Gastrocnemius medialis (tissue), 4 donors: ENCODE measurements around the gene TUBB3. TPM values are rescaled to one million over a fixed set of nuclear protein-coding genes. Genes with fewer than 3 reads are reported as not detected.
"Not testable (repeated sequence)": the region's sequence is repeated elsewhere in the genome, so short reads cannot be mapped to it uniquely, and the experiment has no call there.

ENCODE experiments used
- ATAC-seq, 2 donors: fragments of 150-250 bp; one replicate each; pipeline ENCODE4 v1.9.1; 2016
- DNase-seq, 2 donors: peaks; one replicate each; pipeline ENCODE4 v3.0.0-alpha.2; 2019
- H3K27ac ChIP-seq, 4 donors: fragments of 200-600 bp; sonication (generic); 1 replicate in 1 of 4; 2 replicates in 3 of 4; pipeline ENCODE4 v1.5.1; 2016 to 2018; ENCODE audit warnings: mild to moderate bottlenecking in 2 of 4, moderate library complexity in 1 of 4
- H3K27me3 ChIP-seq, 3 donors: fragments of 200-600 bp; sonication (generic) in 2 of 3; 1 replicate in 1 of 3; 2 replicates in 2 of 3; pipeline versions ENCODE4 v1.5.1 to v1.6.0; 2016 to 2019; ENCODE audit warnings: mild to moderate bottlenecking in 1 of 3, moderate library complexity in 1 of 3
- H3K36me3 ChIP-seq, 2 donors: fragments of 200-600 bp; sonication (generic) in 1 of 2; one replicate each; pipeline ENCODE4 v1.5.1; 2017 to 2018
- H3K4me1 ChIP-seq, 2 donors: fragments of 200-600 bp; sonication (generic) in 1 of 2; one replicate each; pipeline ENCODE4 v1.5.1; 2016 to 2017; ENCODE audit warnings: mild to moderate bottlenecking in 2 of 2
- H3K4me3 ChIP-seq, 4 donors: fragments of 200-600 bp; sonication (generic) in 3 of 4; 1 replicate in 1 of 4; 2 replicates in 3 of 4; pipeline ENCODE4 v1.5.1; 2016 to 2019; ENCODE audit warnings: mild to moderate bottlenecking in 2 of 4
- H3K9me3 ChIP-seq, 3 donors: fragments of 200-600 bp; sonication (generic) in 2 of 3; 1 replicate in 1 of 3; 2 replicates in 2 of 3; pipeline ENCODE4 v1.5.1; 2016 to 2019
- CTCF ChIP-seq, 5 experiments: fragments of 450-650 bp in 3 of 5; fragments of 200-600 bp in 2 of 5; sonication (generic) in 2 of 5; IDR thresholded peaks in 4 of 5; conservative IDR thresholded peaks in 1 of 5; 1 replicate in 4 of 5; 2 replicates in 1 of 5; pipeline ENCODE4 v1.5.1; 2016 to 2019; ENCODE audit warnings: antibody characterized with exemption in 5 of 5, mild to moderate bottlenecking in 3 of 5, moderate library complexity in 3 of 5
- POLR2A ChIP-seq, 2 donors: fragments of 450-650 bp; IDR thresholded peaks; one replicate each; pipeline ENCODE4 v1.6.1; 2017; ENCODE audit warnings: antibody characterized with exemption in 2 of 2, mild to moderate bottlenecking in 2 of 2, moderate library complexity in 2 of 2
- in situ Hi-C, 4 donors: fragments of 200-750 bp; cut with MboI; loops; one replicate each; pipeline versions ENCODE4 v1.15.0 to v1.8.0; 2017; ENCODE audit warnings: low sequenced_read_pairs in 4 of 4
- intact Hi-C: fragments of 100-400 bp; cut with DNase I; formaldehyde crosslinking; loops from one replicate; pipeline ENCODE4 v1.15.1; 2023; ENCODE audit warnings: low total_unique reads
- total RNA-seq, 4 donors: library from RNA; depleted of rRNA; stranded (reverse); fragments of >200 nt; gene quantifications; one replicate each; pipeline versions ENCODE4 v1.1.0 to v1.2.3, GENCODE V29; 2016

TUBB3 gene
- 1 to 10 TPM in 1 of 4 donors, not detected in 3; 1.1 TPM for total RNA-seq

DNA sequence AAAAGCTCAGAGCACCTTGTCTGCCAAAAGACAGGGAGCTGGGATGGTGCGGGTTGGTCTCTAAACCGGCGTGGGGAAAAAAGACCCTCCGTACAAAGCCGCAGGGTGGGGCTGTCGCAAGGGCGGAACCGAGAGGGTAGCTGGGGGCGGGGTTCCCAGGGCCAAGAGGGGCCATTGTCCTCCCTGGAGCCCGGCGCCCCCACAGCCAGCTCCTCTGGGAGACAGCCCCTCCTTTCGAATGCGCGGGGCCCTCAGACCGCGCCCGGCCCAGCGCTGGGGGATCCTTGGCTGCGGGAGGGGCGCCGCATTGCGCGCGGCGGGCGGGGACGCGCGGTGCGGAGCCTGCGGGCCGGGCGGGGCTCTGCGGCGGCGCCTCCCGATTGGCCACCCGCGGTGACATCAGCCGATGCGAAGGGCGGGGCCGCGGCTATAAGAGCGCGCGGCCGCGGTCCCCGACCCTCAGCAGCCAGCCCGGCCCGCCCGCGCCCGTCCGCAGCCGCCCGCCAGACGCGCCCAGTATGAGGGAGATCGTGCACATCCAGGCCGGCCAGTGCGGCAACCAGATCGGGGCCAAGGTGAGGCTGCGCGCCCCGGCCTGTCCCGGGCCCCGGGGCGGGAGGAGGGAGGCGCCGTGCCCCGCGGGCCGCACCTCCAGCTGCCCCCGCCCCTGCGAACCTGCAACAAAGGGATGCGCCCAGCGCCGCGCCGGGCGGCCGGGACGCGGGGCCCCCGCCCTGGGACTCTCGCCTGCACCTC, at the start of gene TUBB3:
Gene TUBB3 (plus strand): TSS at position 459 of the 756 bp plus-strand sequence. CDS start 60 bp downstream, at position 519.
- H3K36me3 ChIP-seq: no peaks in the 10 kb centered on the region
- peak; percentile 54 to 80 for TF ChIP-seq POLR2A (IDR thresholded peaks at IDR 0.05)
- TF ChIP-seq CTCF (IDR thresholded peaks at IDR 0.05 in 4 of 5, conservative IDR thresholded peaks at IDR 0.05 in 1 of 5): no peak
- no peak for DNase-seq
- no peaks in the 10 kb centered on the region for H3K9me3 ChIP-seq
- H3K4me1 ChIP-seq: peaks cover 15 to 29% of the 10 kb centered on the region in 2 donors
- peak within 1 kb of the TSS; percentile 22 to 60 (median 39) for H3K27ac ChIP-seq
- H3K27me3 ChIP-seq: peaks cover 60 to 70% (median 64%) of the 10 kb centered on the region in 3 donors
- intact Hi-C loops (no loop called here), in situ Hi-C loops (no loop called here)
- H3K4me3 ChIP-seq: peak within 1 kb of the TSS; percentile 59 to 83 (median 61)
- peak; percentile 21 to 38 for ATAC-seq

DNA sequence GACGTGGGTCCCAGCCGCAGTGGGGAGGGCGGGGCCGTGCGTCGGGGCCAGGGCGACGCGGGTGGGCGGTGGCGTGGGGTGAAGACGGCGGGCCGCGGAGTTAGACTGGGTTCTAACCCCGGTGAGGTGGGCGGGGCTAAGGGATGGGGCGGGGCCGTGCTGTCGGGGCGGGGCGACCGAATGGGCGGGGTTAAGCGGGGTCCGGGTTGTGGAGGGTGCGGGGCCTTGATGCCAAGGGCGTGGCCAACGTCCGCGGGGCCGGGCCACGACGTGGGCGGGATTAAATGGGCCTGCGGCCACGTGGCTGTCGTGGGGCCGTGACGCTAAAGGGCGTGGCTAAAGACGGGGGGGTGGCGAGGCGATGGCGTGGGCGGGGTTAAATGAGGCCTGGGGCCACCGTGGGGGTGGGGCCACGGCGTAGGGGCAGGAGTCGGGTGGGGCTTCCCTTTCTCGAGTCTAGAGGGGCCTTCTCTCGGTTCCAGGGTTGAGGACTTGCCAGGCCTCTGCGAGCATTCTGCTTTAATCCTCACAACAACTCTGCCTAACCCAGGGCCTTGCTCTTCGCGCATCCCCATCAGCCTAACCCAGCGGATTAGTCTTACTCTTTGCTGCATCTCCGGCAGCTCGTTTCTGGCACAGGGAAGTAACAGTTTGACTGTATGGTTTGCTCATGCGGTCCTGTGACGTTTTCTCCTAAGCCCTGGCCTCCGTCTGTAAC, 49.0 kb upstream of the TUBB3 start:
- H3K27ac ChIP-seq: peak overlapping the region; percentile 99 to 100 (median 100)
- no peaks in the 10 kb centered on the region for H3K9me3 ChIP-seq
- ATAC-seq (peak; percentile 74 to 79), DNase-seq (peak; percentile 92 to 94)
- H3K4me1 ChIP-seq: peaks cover 10 to 14% of the 10 kb centered on the region in 2 donors
- H3K36me3 ChIP-seq: peaks cover 0 to 21% of the 10 kb centered on the region in 2 donors
- in situ Hi-C loops (loop anchor here in 1 of 4 donors (10.0 kb wide), 1 partner anchor 169 kb away; the partner anchor contains the start of gene SPATA2L), intact Hi-C loops (loop anchor here (1.0 to 5.0 kb wide), 4 partner anchors 57 to 174 kb away; partner anchors contain the start of genes FANCA, VPS9D1 and ZNF276)
- H3K27me3 ChIP-seq: no peaks in the 10 kb centered on the region
- H3K4me3 ChIP-seq: peak overlapping the region; percentile 94 to 99 (median 96)
- no peak for TF ChIP-seq POLR2A (IDR thresholded peaks at IDR 0.05)

DNA sequence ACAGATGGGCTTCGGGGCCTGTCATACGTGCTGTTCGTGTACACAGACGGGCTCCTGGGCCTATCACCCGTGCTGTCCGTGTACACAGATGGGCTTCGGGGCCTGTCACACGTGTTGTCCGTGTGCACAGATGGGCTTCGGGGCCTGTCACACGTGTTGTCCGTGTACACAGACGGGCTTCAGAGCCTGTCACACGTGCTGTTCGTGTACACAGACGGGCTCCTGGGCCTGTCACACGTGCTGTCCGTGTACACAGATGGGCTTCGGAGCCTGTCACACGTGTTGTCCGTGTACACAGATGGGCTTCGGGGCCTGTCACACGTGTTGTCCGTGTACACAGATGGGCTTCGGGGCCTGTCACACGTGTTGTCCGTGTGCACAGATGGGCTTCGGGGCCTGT, 44.0 kb upstream of the TUBB3 start:
- DNase-seq, intact Hi-C loops: not testable (repeated sequence)

DNA sequence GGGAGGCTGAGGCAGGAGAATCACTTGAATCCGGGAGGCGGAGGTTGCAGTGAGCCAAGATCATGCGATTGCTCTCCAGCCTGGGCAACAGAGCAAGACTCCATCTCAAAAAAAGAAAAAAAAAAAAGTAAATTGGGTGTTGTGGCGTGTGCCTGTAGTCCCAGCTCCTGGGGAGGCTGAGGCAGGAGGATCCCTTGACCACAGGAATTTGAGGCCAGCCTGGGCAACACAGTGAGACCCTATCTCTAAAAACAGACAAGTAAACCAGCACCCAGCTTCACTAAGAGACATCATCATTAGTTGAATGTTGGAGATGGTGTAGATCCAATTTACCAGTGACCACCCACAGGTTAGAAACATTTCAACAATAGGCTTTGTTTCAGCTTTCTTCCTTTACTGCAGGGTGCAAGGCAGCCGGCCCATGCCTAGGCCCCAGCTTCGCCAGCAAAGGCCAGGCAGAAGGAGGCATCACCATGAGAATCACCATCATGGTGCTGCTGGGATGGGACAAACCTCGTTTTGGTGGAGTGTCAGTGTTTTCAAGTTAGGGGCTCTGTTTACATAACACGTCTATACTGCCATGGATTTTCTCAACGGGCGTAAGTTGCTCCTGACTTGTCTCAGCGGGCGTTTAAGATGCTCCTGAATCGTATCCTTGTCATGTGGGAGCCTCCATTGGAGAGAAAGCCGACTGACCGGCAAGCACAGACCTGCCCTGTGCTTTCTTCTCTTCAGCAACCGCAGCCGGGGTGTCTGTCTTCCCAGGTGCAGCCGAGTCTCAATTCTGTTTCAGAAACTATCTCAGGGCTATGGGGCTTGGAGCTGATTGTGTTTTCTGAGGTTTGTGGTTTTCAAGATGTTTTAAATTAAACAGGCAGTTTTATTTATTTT, 42.4 kb upstream of the TUBB3 start:
- Histone ChIP-seq H3K36me3 (peaks cover 0 to 62% of the 10 kb centered on the region in 2 donors), H3K27ac (no peak overlapping the region), H3K27me3 (no peaks in the 10 kb centered on the region), H3K4me1 (no peaks in the 10 kb centered on the region), H3K9me3 (no peaks in the 10 kb centered on the region), H3K4me3 (no peak overlapping the region)
- DNase-seq: no peak
- intact Hi-C loops: no loop called here
- no peak for TF ChIP-seq CTCF (IDR thresholded peaks at IDR 0.05 in 4 of 5, conservative IDR thresholded peaks at IDR 0.05 in 1 of 5)
- no peak for TF ChIP-seq POLR2A (IDR thresholded peaks at IDR 0.05)
- ATAC-seq: no peak
- in situ Hi-C loops: no loop called here

More for the DNA sequence above, 44.0 kb upstream of the TUBB3 start:
- H3K9me3 ChIP-seq, H3K4me1 ChIP-seq, ATAC-seq, H3K27ac ChIP-seq, H3K4me3 ChIP-seq, H3K27me3 ChIP-seq: not testable (repeated sequence)
- in situ Hi-C loops: loop anchor here in 1 of 4 donors (10.0 kb wide), 1 partner anchor 174 kb away; the partner anchor contains the start of gene SPATA2L
- peaks cover 0 to 55% of the 10 kb centered on the region in 2 donors for H3K36me3 ChIP-seq

- no peaks in the 10 kb centered on the region for H3K4me1 ChIP-seq
- in situ Hi-C loops (no loop called here), intact Hi-C loops (no loop called here)
- no peak for ATAC-seq
- peaks cover 0 to 68% of the 10 kb centered on the region in 2 donors for H3K36me3 ChIP-seq
- H3K27me3 ChIP-seq: no peaks in the 10 kb centered on the region
- DNase-seq: no peak
- TF ChIP-seq CTCF (IDR thresholded peaks at IDR 0.05 in 4 of 5, conservative IDR thresholded peaks at IDR 0.05 in 1 of 5): no peak
- no peaks in the 10 kb centered on the region for H3K9me3 ChIP-seq
- no peak overlapping the region for H3K27ac ChIP-seq
- H3K4me3 ChIP-seq: no peak overlapping the region
Observed at GRCh38 chr16:89881368-89881730, 41.8 kb upstream of the TUBB3 start.
